ENCODE measurements around the gene PIK3R6.

GRCh38 chr17:8798846-8799569, 68.5 kb downstream of the PIK3R6 start, which contains the start of gene MFSD6L:
- TF ChIP-seq GATA2 (IDR thresholded peaks at IDR 0.05; ENCODE audit: low read depth, low read length) (no peak), GATA3 (IDR thresholded peaks at IDR 0.05; ENCODE audit: low read depth, low read length) (no peak)

Measured in SH-SY5Y (cell line).